GM19099 (cell line): ENCODE data around the gene AMBRA1.

Experiments
- POLR2A ChIP-seq: IDR thresholded peaks from 3 replicates; pipeline ENCODE4 v1.6.1; 2011; ENCODE audit warnings: low read depth; ENCODE audit not compliant: insufficient read length; ENCODE audit errors: extremely low read depth

AMBRA1 gene

GRCh38 chr11:46414879-46415278 lies 178.9 kb downstream of the AMBRA1 start:
- TF ChIP-seq POLR2A: no peak

GRCh38 chr11:46414466-46414796 lies 179.4 kb downstream of the AMBRA1 start:
- no peak for TF ChIP-seq POLR2A

- TF ChIP-seq POLR2A: no peak
Observed at GRCh38 chr11:46413760-46414465, 179.9 kb downstream of the AMBRA1 start.

- TF ChIP-seq POLR2A: no peak
Observed at GRCh38 chr11:46410021-46410420, 183.8 kb downstream of the AMBRA1 start.

DNA sequence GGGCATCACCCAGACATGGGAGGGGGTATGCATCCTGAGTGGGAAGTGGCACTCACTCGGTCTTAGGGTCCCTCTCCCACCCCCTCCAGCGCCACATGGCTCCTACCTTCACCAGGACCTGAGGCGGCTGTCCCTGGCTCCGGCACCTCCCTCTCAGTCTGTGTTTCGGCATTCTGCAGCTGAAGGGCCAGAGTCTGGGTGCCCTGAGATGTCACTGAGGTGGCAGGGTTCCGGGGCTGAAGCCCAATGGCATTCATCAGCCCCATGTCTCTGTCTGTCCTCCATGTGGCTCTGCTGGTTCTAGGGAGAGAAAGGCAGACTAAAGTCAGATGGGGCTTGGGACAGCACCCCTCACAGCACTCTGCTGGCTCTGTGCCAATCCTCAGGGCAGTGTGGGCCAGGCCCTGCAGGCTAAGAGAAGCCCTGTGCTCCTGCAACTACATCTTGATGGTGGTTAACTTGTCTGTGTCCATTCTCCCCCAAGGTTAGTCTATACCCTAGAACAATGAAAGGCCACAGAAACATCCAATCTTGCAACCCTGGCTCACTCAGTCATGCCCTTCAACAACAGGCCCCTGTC lies 185.3 kb downstream of the AMBRA1 start:
- no peak for TF ChIP-seq POLR2A

DNA sequence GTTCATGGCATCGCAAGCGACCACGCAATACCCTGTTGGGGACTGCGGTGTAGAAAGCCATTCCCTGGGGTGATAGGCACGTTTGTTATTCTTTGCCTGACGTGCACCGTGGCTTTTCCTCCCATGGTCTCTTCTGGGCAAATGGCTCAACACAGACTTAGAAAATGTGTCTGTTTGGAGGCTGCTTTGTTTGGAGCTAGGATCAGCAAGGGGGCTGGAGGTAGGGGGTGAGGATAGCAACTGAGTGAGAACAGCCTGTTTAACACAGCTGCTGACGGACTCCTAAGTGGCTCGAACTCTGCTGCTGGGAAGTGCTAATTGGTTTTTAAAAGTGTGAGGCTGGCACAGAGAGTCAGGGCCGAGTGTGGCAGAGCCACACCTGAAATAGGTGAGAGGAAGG lies 186.2 kb downstream of the AMBRA1 start:
- no peak for TF ChIP-seq POLR2A

DNA sequence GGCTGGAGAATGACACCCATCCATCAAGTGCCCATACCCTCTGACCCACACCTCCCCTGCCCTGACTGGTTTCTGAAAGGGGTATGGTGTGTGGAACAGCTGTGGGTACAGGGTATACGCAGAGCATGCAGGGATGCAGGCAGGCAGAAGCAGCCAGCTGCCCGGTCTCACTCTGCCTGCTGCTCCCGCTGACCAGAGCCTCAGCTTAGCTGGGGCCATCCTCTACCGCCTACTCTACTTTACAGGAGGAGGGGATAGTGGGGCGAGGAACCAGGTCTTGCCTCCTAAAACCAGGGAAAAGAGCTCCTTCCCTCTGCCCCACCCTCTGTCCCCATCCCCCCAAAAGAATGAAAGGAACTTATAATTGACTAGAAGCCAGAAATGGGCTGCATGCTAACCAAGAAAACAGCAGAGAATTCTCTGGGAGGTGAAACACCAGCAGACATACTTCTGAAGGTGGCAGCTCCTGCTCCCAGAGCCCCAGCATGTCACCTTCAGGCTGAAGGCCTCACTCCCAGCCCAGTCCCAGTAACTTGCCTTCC lies 189.3 kb downstream of the AMBRA1 start:
- TF ChIP-seq POLR2A: no peak

- TF ChIP-seq POLR2A: no peak
Observed at GRCh38 chr11:46402957-46403902, 190.6 kb downstream of the AMBRA1 start.

- no peak for TF ChIP-seq POLR2A
Observed at GRCh38 chr11:46397526-46397925, 196.3 kb downstream of the AMBRA1 start.

- TF ChIP-seq POLR2A: no peak
Observed at GRCh38 chr11:46393759-46394158, 200.1 kb downstream of the AMBRA1 start.

- TF ChIP-seq POLR2A: no peak
Observed at GRCh38 chr11:46393231-46393616, 200.6 kb downstream of the AMBRA1 start.

DNA sequence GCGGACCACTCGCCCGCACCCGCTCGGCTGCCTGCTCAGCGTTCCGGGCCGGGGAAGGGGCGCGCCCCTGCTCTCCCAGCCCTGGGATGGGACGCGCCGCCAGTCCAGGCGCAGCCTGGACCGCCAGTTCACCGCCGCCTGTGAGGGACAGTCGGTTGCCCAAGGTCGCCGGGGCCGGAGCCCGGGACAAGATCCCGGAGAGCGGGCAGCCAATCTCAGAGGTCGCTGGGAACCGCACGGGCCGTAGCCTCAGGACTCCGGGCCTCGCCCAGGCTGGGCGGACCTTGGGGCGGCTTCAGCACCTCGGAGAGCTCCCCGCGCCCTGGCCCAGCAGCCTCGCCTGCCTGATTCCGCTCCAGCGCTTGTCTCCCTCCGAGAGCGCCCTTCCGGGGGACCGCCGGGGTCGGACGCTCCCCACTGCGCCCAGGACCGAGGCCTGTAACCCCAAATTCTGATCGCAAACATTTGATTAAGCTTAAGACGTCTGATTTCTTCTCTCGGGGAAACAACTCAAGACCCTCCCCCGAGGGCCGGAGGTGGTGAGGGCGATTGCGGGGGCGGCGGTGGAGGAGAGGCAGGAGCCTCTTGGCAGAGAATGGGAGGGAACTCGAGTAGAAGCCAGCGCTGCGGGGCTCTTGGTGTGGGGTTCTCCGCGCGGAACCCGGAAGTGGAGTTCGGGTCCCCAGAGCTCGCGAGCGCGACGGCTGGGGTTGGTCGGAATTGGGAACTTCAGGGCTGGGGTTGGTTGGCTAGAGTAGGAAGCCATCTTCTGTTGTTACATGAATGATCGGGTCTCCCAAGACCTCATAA lies 201.2 kb downstream of the AMBRA1 start:
- TF ChIP-seq POLR2A: no peak

DNA sequence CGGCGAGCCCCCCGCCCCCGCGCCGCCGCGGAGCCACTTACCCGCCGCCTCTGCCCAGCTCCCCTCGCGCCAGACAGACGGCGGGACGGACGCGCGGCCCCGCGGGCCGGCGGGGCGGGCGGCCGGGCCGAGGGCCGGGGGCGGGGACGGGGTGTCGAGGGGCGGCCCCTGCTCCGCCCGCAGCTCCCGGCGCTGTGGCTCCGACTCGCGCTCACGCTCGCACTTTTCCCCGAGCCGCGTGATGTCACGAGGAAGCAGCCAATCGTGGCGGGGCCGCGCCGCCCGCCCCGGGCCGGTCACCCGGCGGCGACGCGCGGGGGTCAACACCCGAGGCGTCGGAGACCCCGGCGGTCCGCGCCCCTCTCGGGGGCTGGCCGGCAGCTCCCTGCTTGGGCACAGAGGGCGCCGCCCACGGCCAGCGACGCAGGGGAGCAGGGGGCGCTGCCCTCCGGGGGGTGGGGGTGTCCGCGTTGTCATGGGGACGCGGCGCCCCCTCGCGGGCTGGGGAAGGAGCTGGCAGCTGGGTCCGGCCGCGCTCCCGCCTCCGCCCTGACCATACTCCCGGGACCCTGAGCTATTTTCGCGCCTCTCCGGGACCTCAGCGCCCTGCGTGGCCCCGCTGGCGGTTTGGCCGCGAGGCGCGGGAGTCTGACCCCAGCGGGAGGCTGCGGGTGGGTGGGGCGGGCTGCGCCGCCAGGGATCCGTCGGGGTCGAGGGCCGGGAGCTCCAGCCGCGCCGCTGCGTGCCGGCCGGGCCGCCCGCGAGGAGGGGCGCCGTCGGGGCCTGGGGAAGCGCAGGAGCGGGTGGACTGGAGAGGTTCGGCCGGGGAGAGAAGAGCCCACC lies 202.0 kb downstream of the AMBRA1 start, which contains the start of gene CHRM4:
TSS of gene CHRM4 (minus strand) at position 199 of the 843 bp plus-strand sequence. CDS start 5,219 bp downstream, outside the sequence.
- no peak for TF ChIP-seq POLR2A

- no peak for TF ChIP-seq POLR2A
Observed at GRCh38 chr11:46391186-46391577, 202.6 kb downstream of the AMBRA1 start.
